Chondrocyte (in vitro differentiated cells): ENCODE data around the gene KCNG4. TPM values are rescaled to one million over a fixed set of nuclear protein-coding genes. Genes with fewer than 3 reads are reported as not detected.

Source experiments
- DNase-seq: peaks from one replicate; pipeline ENCODE4 v3.0.0; 2021; ENCODE audit warnings: mixed read lengths, low spot score
- H3K27ac Mint-ChIP-seq: one replicate; pipeline ENCODE4 v1.8.0; 2021; ENCODE audit warnings: mild to moderate bottlenecking, moderate library complexity, mixed read lengths; ENCODE audit not compliant: unreplicated experiment
- H3K27me3 Mint-ChIP-seq: 2 replicates; pipeline ENCODE4 v1.8.0; 2021; ENCODE audit warnings: low read depth, mixed read lengths
- H3K36me3 Mint-ChIP-seq: 2 replicates; pipeline ENCODE4 v1.8.0; 2021; ENCODE audit warnings: low read depth, mixed read lengths
- H3K4me1 Mint-ChIP-seq: 2 replicates; pipeline ENCODE4 v1.8.0; 2021; ENCODE audit warnings: low read depth, mild to moderate bottlenecking, mixed read lengths
- H3K4me3 Mint-ChIP-seq: one replicate; pipeline ENCODE4 v1.8.0; 2021; ENCODE audit warnings: mild to moderate bottlenecking, moderate library complexity, mixed read lengths; ENCODE audit not compliant: unreplicated experiment
- H3K9me3 Mint-ChIP-seq: 2 replicates; pipeline ENCODE4 v1.8.0; 2021; ENCODE audit warnings: low read depth, mixed read lengths
- CTCF ChIP-seq: fragments of 200-600 bp; sonication (generic); IDR thresholded peaks from 2 replicates; pipeline ENCODE4 v1.5.0; 2021; ENCODE audit warnings: antibody characterized with exemption, mild to moderate bottlenecking, moderate library complexity
- total RNA-seq: library from RNA; stranded (reverse); gene quantifications from 3 replicates; pipeline ENCODE4 v1.2.1, GENCODE V29; 2021

The KCNG4 gene
- total RNA-seq, 1 donor from 2014 or later = not detected

DNA sequence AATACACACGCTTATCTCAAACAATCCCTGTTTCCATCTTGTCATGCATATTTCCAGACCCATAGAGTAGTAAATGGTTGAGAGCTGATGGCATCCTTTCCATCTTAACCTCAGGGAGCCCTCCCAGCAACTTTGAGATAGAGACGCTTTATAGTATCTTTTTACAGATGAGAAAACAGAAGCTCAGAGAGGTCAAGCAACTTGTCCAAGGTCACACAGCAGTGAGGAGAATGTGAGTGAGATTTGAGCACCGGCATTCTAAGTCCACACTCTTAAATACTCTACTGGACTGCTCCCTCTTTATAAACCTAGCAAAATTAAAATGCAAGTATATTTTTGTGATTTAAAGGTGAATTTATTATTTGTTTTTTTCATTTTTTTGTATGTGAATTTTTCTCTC is 19.9 kb upstream of the KCNG4 start:
- H3K27ac Mint-ChIP-seq = no peak overlapping the region
- no peaks in the 10 kb centered on the region for H3K36me3 Mint-ChIP-seq
- no peak for DNase-seq
- no peaks in the 10 kb centered on the region for H3K4me1 Mint-ChIP-seq
- no peak overlapping the region for H3K4me3 Mint-ChIP-seq
- H3K9me3 Mint-ChIP-seq = no peaks in the 10 kb centered on the region
- no peak for TF ChIP-seq CTCF
- H3K27me3 Mint-ChIP-seq = peaks cover 57% of the 10 kb centered on the region

GRCh38 chr16:84258266-84258665 is 18.5 kb upstream of the KCNG4 start:
- Mint-ChIP-seq H3K27ac (no peak overlapping the region), H3K9me3 (no peaks in the 10 kb centered on the region), H3K27me3 (peaks cover 60% of the 10 kb centered on the region), H3K4me3 (no peak overlapping the region), H3K4me1 (no peaks in the 10 kb centered on the region), H3K36me3 (no peaks in the 10 kb centered on the region)
- peak; percentile 37 for DNase-seq
- TF ChIP-seq CTCF = no peak

DNA sequence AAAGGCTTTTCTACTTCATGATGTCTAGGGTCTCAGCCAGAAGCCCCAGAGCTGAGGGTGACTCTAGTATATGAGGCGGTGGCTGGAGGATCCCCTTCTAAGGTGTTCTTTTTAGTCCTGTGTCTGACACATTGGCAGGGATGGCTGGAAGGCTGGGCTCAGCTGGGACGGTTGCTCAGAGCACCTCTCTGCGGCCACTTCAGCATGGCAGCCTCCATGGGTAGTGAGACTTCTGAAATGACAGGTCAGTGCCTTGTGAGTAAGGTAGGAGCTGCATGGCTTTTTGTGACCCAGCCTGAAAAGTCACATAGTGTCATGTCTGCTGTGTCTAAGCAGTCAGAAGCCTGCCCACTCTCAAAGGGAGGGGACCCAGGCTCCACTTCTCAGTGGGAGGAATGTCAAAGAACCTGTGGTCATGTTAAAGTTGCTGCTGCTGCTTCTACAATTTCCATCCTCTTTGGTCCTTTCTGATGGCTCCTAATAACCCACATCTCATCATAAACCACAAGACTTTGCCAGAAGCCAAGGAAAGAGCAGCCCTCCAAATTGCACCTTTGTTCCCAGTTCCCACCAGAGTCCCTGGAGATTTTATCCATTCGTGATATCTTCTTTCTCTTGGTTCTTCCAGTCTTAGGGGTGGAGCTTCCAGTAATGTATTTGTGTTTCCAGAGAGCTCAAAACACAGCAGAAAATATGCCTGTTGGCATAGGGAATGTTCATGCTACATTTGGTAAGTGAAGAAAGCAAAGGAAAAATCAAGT is 15.4 kb upstream of the KCNG4 start:
- Mint-ChIP-seq H3K9me3 (no peaks in the 10 kb centered on the region), H3K27me3 (peaks cover 66% of the 10 kb centered on the region), H3K4me3 (no peak overlapping the region), H3K4me1 (no peaks in the 10 kb centered on the region), H3K36me3 (no peaks in the 10 kb centered on the region), H3K27ac (no peak overlapping the region)
- no peak for TF ChIP-seq CTCF
- peak; percentile 63 for DNase-seq

- Mint-ChIP-seq H3K9me3 (no peaks in the 10 kb centered on the region), H3K4me1 (no peaks in the 10 kb centered on the region), H3K27ac (no peak overlapping the region), H3K36me3 (no peaks in the 10 kb centered on the region), H3K27me3 (peaks cover 73% of the 10 kb centered on the region), H3K4me3 (no peak overlapping the region)
- DNase-seq = no peak
- TF ChIP-seq CTCF = no peak
Observed at GRCh38 chr16:84254062-84254461, 14.2 kb upstream of the KCNG4 start.

- Mint-ChIP-seq H3K4me1 (no peaks in the 10 kb centered on the region), H3K36me3 (no peaks in the 10 kb centered on the region), H3K4me3 (no peak overlapping the region), H3K9me3 (no peaks in the 10 kb centered on the region), H3K27me3 (peaks cover 67% of the 10 kb centered on the region), H3K27ac (no peak overlapping the region)
- DNase-seq = peak; percentile 18
- TF ChIP-seq CTCF = no peak
Observed at GRCh38 chr16:84253173-84253572, 13.4 kb upstream of the KCNG4 start.
